Vagina (tissue), 2 donors: ENCODE results near the gene TMA7.
A peak's percentile ranks its signal among the peaks of the same experiment; 100 is the strongest.

Source experiments
- CTCF ChIP-seq, 3 experiments: fragments of 450-650 bp in 2 of 3; fragments of 200-600 bp in 1 of 3; sonication (generic) in 1 of 3; IDR thresholded peaks; one replicate each; pipeline ENCODE4 v1.5.1; 2017 to 2019; ENCODE audit warnings: antibody characterized with exemption in 3 of 3, mild to moderate bottlenecking in 2 of 3, moderate library complexity in 2 of 3
- POLR2A ChIP-seq, 2 donors: fragments of 450-650 bp; IDR thresholded peaks; one replicate each; pipeline ENCODE4 v1.6.1; 2017; ENCODE audit warnings: antibody characterized with exemption in 2 of 2, mild to moderate bottlenecking in 2 of 2, moderate library complexity in 2 of 2

GRCh38 chr3:48446425-48447193, 6.6 kb downstream of the TMA7 start, which contains the start of gene ATRIP:
- TF ChIP-seq CTCF (IDR thresholded peaks at IDR 0.05) (no peak), POLR2A (IDR thresholded peaks at IDR 0.05) (peak; percentile 49 to 78)
